Inflammatory macrophage (primary cell): ENCODE results near the gene TMTC1.

ENCODE experiments used
- DNase-seq, 2 donors: peaks; one replicate each; pipeline ENCODE4 v3.0.0-alpha.2; 2020 to 2022

TMTC1 gene

GRCh38 chr12:29709496-29710040 lies 74.2 kb downstream of the TMTC1 start:
- DNase-seq, result no peak

GRCh38 chr12:29709054-29709453 lies 74.7 kb downstream of the TMTC1 start:
- no peak for DNase-seq

GRCh38 chr12:29707846-29708245 lies 75.9 kb downstream of the TMTC1 start:
- no peak for DNase-seq

GRCh38 chr12:29706311-29706710 lies 77.4 kb downstream of the TMTC1 start:
- DNase-seq, result no peak

DNA sequence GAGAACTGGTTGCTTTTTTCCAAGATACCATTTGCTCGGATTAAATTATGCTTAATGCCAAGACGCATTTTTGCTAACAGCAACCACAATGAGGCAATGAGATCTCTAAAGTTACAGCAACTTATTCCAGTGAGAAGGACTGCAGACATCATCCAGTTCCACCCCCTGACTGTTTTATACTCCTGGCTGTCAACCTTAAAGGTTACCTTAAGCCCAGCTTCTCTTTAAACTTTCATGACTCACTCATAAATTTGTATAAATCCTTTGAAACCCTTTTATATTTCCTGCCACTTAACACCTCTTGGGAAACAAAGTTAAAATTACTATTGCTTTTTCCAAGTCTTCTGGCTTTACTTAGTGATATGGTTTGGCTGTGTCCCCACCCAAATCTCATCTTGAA lies 80.2 kb downstream of the TMTC1 start:
- DNase-seq, result no peak

DNA sequence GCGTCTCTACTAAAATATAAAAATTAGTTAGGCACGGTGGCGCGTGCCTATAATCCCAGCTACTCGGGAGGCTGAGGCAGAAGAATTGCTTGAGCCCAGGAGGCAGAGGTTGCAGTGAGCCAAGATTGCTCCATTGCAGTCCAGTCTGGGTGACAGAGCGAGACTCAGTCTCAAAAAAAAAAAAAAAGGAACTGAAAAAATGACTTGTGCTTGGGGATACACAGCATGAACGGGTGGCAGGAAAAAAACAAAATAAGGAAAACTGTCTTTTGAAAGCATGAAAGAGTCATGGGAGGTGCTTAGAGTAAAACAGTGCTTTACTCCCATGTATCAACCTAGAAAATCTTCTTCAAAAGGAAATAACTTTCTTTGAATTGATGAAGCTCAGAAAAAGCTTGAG lies 80.8 kb downstream of the TMTC1 start:
- DNase-seq, result peak; percentile 20 to 64

DNA sequence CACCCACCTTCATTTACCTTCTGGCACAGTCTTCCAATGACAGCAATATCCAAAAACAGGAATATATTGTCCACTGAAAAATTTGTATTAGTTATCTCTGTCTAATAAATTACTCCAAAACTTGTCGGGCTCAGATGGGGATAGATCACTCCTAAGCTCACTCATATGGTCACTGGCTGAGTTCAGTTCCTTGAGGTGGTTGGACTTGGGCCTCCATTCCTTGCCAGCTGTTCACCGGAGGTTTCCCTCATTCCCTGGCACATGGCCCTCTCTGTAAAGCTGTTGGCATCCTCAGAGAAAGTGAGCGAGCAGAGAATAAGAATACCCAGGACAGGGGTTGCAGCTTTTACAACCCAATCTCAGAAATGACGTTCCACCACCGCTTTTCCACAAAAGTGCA lies 81.5 kb downstream of the TMTC1 start:
- DNase-seq, result no peak

GRCh38 chr12:29700761-29701481 lies 82.8 kb downstream of the TMTC1 start:
- no peak for DNase-seq

GRCh38 chr12:29698756-29699155 lies 85.0 kb downstream of the TMTC1 start:
- DNase-seq, result no peak

DNA sequence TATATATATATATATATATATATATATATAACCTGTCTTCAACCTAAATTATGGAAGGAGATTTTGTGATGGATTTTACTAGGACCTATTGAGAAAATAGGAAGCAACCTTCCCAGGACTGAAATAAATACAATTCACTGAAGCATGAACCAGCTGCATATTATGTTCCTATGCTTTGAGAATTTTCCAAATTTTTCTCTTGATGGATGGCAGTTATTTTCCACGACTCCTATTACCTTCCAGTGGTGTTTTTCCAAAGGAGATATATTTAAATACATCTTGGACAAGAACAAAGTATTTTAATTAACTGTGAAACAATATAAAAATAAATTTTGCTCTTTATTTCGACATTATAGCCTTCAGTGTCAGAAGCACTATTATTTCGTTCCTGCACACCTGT lies 87.9 kb downstream of the TMTC1 start:
- DNase-seq, result no peak

DNA sequence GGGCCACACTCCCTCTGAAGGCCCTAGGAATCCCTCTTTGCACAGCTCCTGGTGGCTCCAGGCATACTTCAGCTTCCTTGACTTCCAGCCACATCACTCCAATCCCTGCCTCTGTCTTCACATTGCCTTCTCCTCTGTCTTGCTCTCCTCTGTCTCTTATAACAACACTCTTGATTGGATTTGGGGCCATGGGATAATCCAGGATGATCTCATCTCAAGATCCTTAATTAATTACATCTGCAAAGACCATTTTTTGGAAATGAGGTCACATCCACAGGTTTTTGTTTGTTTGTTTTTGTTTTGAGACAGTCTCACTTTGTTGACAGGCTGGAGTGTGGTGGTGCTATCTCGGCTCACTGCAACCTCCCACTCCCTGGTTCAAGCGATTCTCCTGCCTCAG lies 88.7 kb downstream of the TMTC1 start:
- no peak for DNase-seq

- peak in 1 of 2 donors; percentile 67 for DNase-seq
Measured at GRCh38 chr12:29694002-29694401, 89.7 kb downstream of the TMTC1 start.

- no peak for DNase-seq
Measured at GRCh38 chr12:29692237-29692636, 91.5 kb downstream of the TMTC1 start.

- peak; percentile 74 to 97 for DNase-seq
Measured at GRCh38 chr12:29691161-29691854, 92.4 kb downstream of the TMTC1 start.

- DNase-seq, result no peak
Measured at GRCh38 chr12:29690728-29691127, 93.0 kb downstream of the TMTC1 start.

- no peak for DNase-seq
Measured at GRCh38 chr12:29688914-29689313, 94.8 kb downstream of the TMTC1 start.

GRCh38 chr12:29682088-29682487 lies 101.7 kb downstream of the TMTC1 start:
- peak in 1 of 2 donors; percentile 56 for DNase-seq

- DNase-seq, result peak; percentile 14 to 28
Measured at GRCh38 chr12:29681370-29681769, 102.4 kb downstream of the TMTC1 start.

DNA sequence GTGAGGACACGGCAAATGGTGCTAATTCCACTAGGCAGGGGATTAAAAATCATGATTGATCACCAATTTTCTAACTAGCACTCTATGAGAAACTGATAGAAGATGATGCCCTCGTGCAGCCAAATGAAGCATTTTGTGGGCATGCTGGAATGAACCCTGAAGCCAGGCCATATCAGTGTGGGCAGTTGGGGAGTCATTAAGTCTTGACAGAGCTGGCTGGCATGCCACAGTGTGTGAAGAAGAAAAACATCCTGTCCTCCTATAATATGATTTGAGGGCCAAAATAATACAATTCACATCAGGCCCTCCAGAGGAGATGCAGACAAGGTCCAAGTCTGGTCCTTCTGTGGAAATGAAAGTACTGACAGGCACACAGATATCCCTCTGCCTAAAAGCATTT lies 107.1 kb downstream of the TMTC1 start:
- DNase-seq, result no peak

DNA sequence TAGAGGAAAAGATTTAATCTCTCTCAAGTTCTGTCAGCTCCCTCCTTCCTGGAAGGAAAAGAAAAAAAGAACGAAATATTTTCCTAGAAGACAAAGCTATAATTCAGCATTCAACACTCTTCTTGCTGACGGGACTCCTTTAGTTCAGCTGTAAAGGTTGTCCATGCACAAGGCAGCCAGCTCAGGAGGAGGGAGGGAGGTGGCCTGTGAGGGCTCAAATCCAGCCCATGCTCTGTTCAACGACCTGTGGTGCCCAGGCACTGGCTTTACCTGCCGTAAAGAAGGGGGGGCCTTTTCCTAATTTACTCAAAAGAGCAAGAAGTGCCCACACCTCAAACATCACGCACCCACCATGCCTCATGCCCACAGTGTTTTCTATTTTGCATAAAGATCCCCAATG lies 109.3 kb downstream of the TMTC1 start:
- DNase-seq, result no peak

DNA sequence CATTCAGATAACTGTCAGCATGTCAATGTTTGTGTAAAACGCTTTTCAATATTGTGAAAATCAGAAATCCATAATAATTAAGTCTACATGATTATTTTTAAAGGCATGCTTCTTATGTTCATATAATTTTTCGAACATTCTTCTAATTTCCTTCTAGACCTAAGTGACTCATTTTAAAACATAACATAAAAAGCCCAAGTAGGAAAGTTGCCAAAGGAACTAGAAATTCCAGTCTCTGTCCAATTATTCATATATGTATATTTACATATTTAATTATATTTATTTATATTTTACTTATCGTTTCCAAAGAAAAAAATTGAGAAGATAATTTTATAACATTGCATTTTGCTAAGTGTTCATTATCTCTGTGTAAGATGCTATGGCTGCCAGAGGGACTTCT lies 110.4 kb downstream of the TMTC1 start:
- no peak for DNase-seq

DNA sequence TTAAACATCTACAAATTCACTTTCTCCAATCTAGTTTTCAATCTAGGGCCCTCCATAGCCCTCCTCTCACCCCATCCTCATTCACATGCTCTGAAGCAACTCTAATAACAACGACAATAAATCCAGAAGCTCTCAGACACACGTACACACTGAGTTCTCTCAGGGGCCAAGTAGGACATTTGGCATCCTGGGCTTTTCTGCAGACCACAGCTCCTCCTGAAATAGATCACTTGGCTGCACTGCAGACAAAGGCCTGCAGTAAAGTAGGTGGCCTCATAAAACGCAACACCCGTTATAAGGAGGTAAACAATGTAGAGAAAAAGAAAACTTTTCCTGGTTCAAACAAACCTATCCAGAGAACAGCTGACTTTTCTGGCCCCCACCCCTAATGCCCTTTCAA lies 111.2 kb downstream of the TMTC1 start:
- DNase-seq, result no peak

- DNase-seq, result no peak
Measured at GRCh38 chr12:29671742-29672141, 112.0 kb downstream of the TMTC1 start.

- no peak for DNase-seq
Measured at GRCh38 chr12:29667011-29667410, 116.7 kb downstream of the TMTC1 start.
